Activated CD8-positive, alpha-beta memory T cell treated with anti-CD3 and anti-CD28 coated beads, Interleukin-2, amount 50 U/mL, for 48 hours (primary cell): ENCODE results near the gene SLC44A5.
A peak's percentile ranks its signal among the peaks of the same experiment; 100 is the strongest.
"Not testable (repeated sequence)": the region's sequence is repeated elsewhere in the genome, so short reads cannot be mapped to it uniquely, and the experiment has no call there.

ENCODE experiments used
- DNase-seq: peaks from one replicate; pipeline ENCODE4 v3.0.0-alpha.2; 2020

SLC44A5 gene

DNA sequence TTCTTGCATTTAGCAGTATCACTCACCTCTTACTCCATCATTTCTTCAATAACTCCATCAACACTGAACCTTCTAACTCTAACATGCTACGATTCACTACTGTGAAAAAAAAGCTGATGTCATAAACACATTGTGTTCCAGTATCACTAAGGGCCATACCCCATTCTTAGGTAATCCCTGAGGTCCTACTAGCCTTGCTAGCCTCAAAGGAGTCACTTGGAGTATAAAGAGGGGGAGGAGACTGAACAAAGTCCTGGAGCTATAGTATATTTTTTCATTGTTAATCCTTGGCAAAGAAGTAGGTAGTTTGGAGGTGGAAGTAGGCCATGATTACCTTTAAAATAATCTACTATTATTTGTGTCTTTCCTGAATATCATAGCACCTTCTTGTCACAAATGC is at the start of gene SLC44A5:
SLC44A5 (minus strand) TSS at position 101 of the 400 bp plus-strand sequence. CDS start 69,667 bp downstream, outside the sequence.
- no peak for DNase-seq

DNA sequence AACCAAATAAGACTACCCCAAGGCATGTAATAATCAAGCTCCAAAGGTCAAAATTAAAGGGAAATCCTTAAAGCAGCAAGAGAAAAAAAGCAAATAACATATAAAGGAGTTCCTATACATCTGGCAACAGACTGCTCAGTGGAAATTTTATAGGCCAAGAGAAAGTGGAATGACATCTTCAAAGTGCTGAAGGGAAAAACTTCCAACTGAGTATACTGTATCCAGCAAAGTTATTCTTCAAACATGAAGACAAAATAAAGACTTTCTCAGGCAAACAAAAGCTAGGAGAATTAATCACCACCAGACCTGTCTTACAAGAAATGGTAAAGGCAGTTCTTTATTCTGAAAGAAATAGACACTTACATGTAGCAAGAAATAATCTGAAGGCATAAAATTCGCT is 45.0 kb upstream of the SLC44A5 start:
- DNase-seq, result no peak

DNA sequence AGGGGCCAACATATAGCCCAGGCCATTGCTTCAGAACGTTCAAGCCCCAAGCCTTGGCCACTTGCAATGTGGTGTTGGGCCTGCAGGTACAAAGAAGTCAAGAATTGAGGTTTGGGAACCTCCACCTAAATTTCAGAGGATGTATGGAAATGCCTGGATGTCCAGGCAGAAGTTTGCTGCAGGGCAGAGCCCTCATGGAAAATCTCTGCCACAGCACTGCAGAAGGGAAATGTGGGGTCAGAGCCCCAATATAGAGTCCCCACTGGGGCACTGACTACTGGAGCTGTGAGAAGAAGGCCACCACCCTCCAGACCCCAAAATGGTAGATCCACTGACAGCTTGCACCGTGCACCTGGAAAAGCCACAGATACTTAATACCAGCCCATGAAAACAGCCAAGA is 36.3 kb upstream of the SLC44A5 start:
- DNase-seq, result not testable (repeated sequence)

DNA sequence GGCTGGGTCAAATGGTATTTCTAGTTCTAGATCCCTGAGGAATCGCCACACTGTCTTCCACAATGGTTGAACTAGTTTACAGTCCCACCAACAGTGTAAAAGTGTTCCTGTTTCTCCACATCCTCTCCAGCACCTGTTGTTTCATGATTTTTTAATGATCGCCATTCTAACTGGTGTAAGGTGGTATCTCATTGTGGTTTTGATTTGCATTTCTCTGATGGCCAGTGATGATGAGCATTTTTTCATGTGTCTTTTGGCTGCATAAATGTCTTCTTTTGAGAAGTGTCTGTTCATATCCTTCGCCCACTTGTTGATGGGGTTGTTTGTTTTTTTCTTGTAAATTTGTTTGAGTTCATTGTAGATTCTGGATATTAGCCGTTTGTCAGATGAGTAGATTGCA is 34.2 kb upstream of the SLC44A5 start:
- not testable (repeated sequence) for DNase-seq

DNA sequence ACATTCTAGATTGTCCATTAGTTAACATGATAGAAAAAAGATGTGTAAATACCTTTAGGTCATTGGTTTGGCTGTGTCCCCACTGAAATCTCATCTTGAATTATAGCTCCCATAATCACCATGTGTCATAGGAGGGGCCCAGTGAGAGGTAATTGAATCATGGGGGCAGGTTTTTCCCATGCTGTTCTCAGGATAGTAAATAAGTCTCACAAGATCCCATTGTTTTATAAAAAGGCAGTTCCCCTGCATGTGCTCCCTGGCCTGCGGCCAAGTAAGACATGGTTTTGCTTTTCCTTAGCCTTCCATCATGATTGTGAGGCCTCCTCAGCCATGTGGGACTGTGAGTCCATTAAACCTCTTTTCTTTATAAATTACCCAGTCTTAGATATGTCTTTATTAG is 32.5 kb upstream of the SLC44A5 start:
- DNase-seq, result no peak

DNA sequence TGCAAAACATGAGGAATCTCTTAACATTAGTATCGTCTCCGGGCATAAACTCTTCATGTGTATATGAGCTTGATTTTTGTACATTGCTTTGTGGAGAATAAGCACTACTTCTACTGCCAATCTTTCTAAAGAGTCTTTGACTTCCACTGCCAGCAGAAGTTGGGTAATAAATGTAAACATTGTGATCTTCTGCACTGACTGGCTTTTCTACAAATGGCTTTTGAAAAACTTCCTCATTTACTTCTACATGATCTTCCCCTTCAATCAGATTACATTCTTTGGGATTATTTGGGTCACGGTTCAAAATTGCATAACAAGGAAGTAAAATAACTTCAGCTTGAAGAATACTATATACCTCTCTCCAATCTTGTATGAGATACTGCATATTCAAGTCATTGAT is 30.4 kb upstream of the SLC44A5 start:
- DNase-seq, result no peak

DNA sequence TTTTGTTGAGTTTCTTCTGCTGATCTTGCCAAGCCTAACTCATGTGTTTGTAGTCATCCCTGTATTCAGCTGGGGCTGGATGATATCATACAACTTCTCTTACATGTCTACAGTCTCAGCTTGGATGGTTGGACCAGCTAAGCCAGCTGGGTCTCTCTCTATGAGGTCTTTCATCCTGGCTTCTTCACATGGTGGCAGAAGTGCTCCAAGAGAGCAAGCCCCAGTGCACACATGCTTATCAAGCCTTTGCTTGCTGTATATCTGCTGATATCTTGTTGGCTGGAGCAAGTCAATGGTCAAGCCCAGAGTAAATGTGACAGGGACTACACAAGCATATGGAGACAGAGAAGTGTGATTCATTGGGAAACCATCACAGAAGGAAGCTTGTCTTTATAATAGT is 29.2 kb upstream of the SLC44A5 start:
- DNase-seq, result no peak

DNA sequence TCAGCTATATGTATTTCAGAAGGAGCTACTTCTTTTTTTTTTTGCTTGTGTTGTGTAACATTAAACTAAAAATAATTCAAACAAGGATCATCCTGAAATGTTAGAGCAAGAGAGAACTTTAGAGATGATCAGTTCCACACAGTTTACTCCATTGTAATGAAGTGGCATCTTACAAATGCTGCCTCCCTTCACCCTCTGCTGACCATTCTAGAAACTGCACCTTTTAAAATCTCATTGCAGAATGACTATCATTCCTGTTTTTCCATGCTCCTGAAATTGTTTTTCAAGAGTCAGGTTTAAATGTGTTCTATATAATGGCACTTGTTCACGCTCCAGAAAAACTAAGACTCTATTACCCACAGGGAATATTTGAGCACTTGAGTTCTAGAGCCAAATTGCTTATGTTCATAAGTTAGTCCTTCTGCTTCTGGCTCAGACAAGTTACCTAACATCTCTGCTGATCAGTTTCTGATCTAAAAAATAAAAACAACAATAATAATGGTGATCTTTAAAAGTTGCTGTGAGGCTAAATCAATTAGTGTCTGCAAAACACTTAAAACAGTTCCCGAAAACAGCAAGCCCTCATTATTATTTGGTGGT is 21.5 kb upstream of the SLC44A5 start:
- no peak for DNase-seq

DNA sequence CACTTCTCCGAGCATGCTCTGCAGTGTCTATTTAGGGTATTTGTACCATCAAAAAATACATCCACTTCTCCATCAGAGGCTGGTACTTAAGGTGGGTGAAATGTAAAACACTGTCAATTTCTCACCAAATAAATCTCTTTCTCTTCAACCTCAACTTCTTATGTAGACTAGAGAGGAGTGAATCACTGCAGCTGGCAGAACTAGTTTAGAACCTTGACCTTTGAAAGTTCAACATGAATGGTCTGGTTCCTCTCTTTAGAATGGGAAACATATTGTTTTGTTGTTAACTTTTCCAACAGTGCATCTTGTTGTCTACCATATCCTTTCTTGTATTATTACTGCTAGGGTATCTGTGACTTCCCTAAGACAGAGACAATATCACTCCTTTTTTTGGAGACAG is 20.1 kb upstream of the SLC44A5 start:
- no peak for DNase-seq

DNA sequence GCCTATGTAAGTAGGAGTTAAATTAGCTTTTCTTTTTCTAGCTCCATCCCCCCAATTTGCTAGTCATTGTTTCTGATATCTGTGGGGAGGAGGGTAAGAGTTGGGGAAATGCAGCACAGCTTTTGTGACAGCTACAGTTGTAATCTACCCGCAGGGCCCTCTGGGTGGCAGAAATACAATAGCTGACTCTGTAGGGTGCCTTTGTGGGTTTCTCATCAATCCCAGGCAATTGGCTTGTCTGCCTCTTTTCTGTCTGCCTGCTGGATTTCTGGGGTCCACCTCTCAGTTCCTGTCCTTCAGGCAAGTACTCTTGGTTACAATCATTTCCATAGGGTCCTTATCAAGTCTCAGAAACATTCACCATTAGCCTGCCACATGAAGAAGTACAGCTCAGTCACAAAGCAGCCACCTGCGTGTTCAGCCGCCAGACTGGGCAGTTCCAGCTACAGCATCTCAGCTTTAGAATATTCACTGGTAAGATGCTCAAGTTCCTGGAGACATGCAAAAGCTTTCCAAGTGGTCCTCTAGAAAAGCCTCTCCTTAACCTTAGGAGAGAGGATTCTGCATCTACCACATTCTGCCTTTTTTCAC is 19.2 kb upstream of the SLC44A5 start:
- no peak for DNase-seq

DNA sequence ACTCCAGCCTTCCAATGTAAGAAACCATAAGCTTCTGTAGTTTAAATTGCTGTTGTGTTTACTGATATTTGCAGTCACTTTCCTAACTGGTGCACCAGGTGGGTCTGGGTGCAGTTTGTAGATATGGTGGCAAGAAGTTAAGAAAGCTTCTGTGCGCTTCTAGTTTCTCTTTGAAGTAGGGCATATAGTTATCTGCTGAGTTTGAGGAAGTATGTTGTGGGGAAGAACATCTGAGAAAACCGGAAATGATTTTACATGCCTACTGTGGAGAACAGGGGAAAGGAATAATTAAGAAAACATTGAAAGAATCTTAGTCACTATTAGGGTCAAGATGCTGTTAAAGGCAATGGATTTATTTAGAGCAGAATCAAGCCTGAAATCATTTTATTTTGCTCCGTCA is 14.9 kb upstream of the SLC44A5 start:
- no peak for DNase-seq

DNA sequence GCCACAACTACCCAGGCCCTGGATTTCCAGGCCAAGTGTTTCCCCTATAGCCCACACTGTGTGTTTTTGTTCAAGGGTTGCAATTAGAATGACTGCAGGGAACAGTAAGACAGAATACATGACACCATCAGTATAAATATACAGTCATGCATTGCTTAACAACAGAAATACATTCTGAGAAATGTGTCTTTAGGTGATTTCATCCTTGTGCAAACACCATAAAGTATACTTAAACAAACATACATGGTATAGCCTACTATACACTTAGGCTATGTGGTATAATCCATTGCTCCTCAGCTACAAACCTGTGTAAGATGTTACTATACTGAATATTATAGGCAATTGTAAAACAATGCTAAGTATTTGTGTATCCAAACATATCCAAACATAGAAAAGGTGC is 7.5 kb upstream of the SLC44A5 start:
- no peak for DNase-seq

DNA sequence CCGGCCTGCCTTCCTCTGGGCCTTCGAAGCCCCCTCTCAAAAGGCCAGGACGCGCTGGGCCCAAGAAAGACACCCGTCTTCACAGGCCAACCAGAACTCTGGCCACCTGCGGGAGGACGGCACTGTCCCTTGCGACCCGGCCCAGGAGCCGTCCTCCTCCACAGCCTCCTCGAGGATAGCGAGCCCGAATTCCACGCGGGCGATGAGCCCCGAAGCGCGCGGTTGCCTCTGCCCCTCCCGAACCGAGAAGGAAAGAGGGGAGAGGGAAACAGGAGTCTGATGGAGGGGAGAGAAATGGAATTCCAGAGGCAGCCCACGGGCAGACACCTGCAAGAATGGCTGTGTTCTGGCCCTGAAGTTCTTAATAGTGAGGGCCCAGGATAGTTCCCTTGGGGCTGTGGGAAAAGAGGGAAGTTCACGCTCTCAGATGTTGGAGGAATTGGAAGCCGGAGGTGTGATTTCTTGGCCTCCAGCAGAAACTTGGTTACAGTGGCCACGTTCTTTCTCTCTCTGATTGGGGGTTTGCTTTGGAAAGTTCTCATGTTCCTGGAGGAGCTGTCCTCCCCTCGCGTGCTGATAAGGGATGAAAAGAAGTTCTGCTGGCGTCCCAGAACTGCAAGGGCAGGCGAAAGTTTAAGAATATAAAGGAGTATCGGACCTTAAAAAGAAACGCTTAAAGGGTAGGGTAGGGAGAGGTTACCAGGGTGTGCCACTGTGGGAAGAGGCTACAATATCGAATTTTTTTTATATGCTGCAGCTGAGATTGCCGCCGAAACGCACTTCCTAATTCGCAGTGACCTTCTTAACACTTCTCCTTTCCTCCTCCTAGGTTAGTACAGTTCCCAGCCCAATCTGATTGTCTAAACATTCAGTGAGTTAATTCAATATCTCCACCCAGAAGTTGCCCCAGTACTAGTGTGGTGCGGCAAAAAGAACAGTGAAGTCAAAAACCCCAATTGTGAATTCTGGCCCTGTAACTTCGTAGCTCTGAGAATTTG is 5.8 kb upstream of the SLC44A5 start:
- DNase-seq, result no peak

DNA sequence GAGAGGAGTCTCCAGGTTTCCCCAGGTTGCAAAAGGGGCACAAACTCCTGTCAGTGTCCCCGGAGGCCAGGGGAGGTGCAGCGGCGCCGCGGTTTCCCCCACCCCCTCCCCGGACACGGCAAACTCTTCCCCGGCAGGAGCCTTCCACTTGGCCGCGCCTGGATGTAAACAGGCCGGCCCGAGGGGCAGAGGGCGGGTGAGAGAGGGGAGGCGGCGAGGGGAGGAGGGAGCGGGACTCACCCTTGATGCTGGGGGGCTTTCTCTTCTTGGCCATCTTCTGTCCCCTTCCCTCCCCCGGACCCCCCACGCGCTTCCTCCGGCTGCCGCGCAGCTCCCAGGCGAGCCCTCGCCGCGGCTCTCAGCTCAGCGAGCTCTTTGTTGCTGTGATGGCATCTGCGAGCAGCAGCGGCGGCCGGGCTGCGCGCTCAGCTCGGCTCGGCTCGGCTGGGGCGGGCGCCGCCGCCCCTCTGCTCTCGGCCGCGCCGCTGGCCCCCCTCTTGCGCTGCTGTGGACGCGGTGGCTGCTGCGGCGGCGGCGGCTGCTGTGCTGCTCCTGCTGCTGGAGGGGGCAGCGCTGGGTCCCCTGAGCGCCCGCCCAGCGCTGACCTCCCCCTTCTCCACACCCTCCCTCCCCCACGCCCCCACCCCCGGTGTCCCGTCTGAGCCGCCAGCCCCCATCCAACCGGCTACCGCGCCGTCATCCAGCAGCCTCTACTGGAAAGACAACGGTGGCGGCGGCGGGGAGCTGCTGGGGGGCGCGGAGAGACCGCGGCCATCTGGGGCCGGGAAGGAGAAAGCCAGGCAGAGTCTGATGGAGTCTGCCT is 4.9 kb upstream of the SLC44A5 start:
- peak; percentile 53 for DNase-seq

DNA sequence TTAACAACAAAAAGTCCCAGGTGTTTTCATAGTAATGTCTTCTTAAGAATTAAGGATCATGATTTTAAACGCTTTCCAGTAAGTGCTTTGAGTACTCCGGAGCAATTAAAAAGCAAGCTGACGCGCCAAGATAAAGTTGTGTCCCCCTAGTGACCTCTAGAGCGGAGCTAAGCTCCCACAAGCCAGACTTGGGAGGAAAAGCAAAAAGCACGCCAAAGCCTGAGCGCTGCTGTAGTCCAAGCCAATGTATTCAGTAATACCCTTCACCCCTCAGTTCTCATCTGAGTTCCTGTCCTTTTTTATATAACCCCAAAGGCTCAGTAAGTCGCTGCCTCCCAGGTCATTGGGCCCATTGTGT is 3.5 kb upstream of the SLC44A5 start:
- DNase-seq, result no peak

DNA sequence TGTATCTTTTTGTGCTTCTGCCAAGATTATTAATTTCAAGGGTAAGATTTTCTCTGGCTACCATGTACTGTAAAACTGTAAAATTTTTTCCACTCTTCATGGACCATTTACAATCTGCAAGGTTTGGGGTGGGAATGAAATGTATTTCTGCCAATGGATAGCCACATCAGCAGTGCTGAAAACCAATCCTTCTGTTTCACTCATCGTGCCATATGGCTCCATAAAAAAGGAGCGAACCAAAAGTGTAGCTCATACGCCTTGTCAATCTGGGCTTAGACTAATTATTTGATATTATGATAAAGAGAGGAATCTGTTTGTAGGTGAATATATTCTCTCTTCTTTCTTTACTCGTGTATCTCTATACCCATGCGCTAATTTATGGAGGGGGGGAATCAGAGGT is 3.0 kb upstream of the SLC44A5 start:
- DNase-seq, result no peak

DNA sequence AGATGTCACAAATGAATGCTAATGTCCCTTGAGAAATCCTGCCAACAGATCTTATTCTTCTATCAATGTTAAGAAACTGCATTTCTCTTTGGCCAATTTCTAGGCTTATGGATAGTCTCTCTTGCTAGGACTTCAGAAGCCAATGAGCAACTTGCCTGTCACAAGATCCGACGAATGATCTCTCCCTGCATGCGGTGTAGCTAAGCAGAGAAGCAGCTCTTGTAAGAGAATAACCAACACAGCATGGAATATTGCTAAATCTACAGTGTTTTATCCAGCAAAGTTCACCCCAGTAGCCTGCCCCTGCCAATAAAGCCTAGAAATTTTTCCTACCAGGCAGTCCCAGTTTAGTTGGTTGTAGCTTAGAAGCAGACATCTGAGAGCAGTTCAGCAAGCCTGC is 2.1 kb upstream of the SLC44A5 start:
- no peak for DNase-seq

DNA sequence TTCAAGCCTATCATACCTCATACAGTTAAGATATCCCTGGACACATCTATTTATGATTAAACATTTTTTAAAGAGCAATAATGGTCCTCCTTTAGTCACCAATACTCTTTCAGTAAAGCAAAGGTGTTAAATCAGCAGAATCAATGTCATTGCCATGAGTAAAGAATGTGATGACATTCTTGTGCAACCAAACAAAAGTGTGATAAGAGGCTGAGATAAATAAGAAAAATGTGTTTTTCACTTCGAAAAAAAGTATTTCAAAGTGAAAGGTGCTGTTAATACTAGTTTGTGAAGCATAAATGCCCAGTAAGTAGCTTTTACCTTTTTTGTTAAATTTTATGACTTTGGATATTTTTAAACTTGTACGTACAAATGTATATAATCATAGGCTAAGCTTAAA is 8.4 kb downstream of the SLC44A5 start:
- DNase-seq, result no peak

DNA sequence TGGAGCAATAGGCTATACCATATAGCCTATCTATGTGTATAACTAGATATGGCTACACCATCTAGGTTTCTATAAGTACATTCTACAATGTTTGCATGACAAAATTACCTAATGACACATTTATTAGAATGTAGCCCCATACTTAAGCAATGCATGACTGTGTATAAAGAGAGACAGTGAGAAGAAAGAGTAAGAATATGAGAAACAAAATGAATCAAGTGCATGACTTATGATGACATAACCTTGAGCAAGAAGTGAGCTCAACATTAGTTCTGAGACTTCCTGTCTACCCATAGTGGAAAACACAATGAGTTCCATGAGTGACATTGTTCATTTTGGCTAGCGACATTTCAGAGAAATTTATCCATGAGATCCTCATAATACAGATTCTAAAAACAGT is 10.1 kb downstream of the SLC44A5 start:
- DNase-seq, result no peak

DNA sequence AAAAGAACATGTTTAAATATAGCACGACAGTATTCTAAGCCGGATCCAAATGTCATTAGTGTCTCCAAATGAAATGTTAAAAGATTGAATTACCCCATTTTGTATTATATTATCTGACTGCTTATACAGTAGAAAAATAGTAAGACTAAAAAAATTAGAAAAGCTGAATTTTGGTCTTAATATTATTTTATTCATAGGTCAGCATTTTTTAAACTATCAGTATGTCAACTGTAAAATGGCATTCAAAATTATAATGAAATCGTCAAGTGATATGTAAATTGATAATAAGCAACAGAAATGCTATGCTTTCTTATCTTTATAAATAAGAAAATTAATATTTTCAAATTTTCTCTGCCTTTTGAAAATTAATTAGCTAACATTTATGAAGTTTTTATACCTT is 16.6 kb downstream of the SLC44A5 start:
- no peak for DNase-seq

DNA sequence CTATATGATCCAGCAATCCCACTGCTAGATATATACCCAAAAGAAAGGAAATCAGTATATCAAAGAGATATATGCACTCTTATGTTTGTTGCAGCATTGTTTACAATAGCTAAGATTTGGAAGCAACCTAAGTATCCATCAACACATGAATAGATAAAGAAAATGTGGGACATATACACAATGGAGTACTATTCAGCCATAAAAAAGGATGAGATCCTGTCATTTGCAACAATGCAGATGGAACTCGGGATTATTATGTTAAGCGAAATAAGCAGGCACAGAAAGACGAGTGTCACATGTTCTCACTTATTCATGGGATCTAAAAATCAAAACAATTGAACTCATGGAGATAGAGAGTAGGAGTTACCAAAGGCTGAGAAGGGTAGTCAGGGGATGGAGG is 17.5 kb downstream of the SLC44A5 start:
- DNase-seq, result not testable (repeated sequence)

DNA sequence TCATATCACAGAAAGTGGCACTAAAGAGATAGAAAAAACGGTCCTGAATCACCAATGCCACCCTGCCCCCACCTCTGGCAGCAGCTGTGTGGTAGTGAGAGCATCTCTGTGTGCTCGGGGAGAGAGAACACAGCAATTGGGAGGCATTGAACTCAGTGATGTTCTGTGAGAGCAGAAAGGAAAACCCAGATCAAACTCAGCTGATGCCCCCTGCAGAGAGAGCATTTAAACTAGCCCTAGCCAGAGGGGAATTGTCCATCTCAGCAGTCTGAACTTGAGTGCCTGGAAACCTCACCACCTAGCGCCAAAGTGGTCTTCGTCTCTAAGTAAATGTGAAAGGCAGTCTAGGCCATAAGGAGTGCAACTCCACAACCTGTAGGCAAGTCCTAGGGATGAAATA is 21.3 kb downstream of the SLC44A5 start:
- DNase-seq, result no peak

DNA sequence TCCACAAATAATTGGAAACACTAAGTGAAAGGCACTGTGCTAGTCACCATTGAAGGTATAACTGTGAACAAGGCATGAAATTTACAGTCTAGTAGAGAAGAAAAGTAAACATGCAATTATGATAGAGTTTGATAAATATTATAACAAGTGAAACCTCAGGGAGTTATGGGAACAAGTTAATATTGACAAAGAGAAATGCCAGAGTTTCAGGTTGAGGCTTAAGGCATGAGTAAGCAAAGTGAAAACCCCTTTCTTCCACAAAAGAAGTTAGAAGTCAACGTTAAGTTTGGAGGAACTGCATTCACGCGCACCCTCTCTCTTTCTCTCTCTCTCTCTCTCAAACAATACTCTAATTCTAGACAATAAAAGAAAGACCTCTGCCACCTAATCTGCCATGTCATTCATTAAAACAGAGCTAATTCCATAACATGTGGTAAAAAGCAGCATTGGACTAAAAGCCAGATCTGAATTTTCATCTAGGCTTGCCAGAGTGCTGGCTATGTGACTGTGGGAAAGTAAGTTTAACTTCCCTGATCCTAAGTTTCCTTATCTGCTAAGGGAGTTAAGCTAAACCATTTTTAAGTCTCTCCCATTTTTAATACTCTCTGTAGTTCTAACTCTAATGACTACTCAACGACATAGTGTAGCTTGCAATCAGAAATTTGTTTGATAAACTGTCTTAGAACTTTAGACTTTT is 22.0 kb downstream of the SLC44A5 start:
- DNase-seq, result no peak
